Measurements from ENCODE around the gene GABRD. TPM values are rescaled to one million over a fixed set of nuclear protein-coding genes. Genes with fewer than 3 reads are reported as not detected.

GABRD gene
- total and polyA plus RNA-seq, 2 experiments from 2014 or later = 2.1 to 5.1 TPM

GRCh38 chr1:2052756-2053155 lies 33.6 kb downstream of the GABRD start:
- DNase-seq (ENCODE audit: low spot score) = no peak
- Histone ChIP-seq H3K79me2 (replicated peaks; ENCODE audit: insufficient read depth) (peaks cover 40% of the 10 kb centered on the region), H3K4me2 (no peak overlapping the region), H2AFZ (no peak overlapping the region), H3K4me1 (ENCODE audit: insufficient read depth) (peaks cover 13% of the 10 kb centered on the region; the same call in 1 of the 2 replicates), H3F3A (replicated peaks; ENCODE audit: low read depth) (peaks cover 13% of the 10 kb centered on the region), H4K20me1 (replicated peaks; ENCODE audit: insufficient read depth) (peaks cover 25% of the 10 kb centered on the region), H3K9me2 (ENCODE audit: insufficient read depth) (no peaks in the 10 kb centered on the region), H3K27me3 (ENCODE audit: insufficient read depth) (no peaks in the 10 kb centered on the region), H3K36me3 (ENCODE audit: insufficient read depth) (no peaks in the 10 kb centered on the region), H3K4me3 (no peak overlapping the region), H3K27ac (ENCODE audit: low read depth) (no peak overlapping the region)
- H3K4me3 Mint-ChIP-seq = peak overlapping the region; percentile 72; the same call in 1 of the 3 replicates
- H3K9me3 Mint-ChIP-seq = no peaks in the 10 kb centered on the region; the same call in 2 of the 3 replicates
- no peak for ATAC-seq
- TF ChIP-seq POLR2AphosphoS5 (IDR thresholded peaks at IDR 0.05; ENCODE audit: low read depth) = no peak
- no peak for TF ChIP-seq JUNB (IDR thresholded peaks at IDR 0.05; ENCODE audit: unreplicated experiment)
- TF ChIP-seq ZNF462 (CRISPR knock-in tag; IDR thresholded peaks at IDR 0.05) = no peak
- TF ChIP-seq CREB1 (CRISPR knock-in tag; IDR thresholded peaks at IDR 0.05; ENCODE audit: low read depth) = no peak
- TF ChIP-seq NANOG (IDR thresholded peaks at IDR 0.05; ENCODE audit: borderline replicate concordance) = no peak
- TF ChIP-seq EZH2 (IDR thresholded peaks at IDR 0.05; ENCODE audit: low read depth, unreplicated experiment) = no peak
- no peak for TF ChIP-seq ZNF114 (CRISPR knock-in tag; IDR thresholded peaks at IDR 0.05)
- no peak for TF ChIP-seq CTCF (conservative IDR thresholded peaks at IDR 0.05; ENCODE audit: low read depth in 2 of 2)
- TF ChIP-seq ETS1 (IDR thresholded peaks at IDR 0.05) = no peak
- no peak for TF ChIP-seq REST (IDR thresholded peaks at IDR 0.05; ENCODE audit: unreplicated experiment)
- TF ChIP-seq EZH2phosphoT487 (IDR thresholded peaks at IDR 0.05; ENCODE audit: unreplicated experiment) = no peak
- TF ChIP-seq ZNF331 (CRISPR knock-in tag; IDR thresholded peaks at IDR 0.05; ENCODE audit: low read depth) = no peak
- no peak for TF ChIP-seq STAT1 (IDR thresholded peaks at IDR 0.05; ENCODE audit: unreplicated experiment)
- no peak overlapping the region for H3K27ac Mint-ChIP-seq
- peaks cover 16% of the 10 kb centered on the region for H3K4me1 Mint-ChIP-seq
- peaks cover 15% of the 10 kb centered on the region for H3K27me3 Mint-ChIP-seq (ENCODE audit: insufficient read depth, low read depth, poor library complexity)
- peaks cover 18% of the 10 kb centered on the region for H3K36me3 Mint-ChIP-seq (ENCODE audit: low read depth)
